ENCODE data around the gene LIN7B. TPM values are rescaled to one million over a fixed set of nuclear protein-coding genes. Genes with fewer than 3 reads are reported as not detected.

LIN7B gene
- total RNA-seq, 2 experiments from 2014 or later = 3.6 to 5.5 TPM

DNA sequence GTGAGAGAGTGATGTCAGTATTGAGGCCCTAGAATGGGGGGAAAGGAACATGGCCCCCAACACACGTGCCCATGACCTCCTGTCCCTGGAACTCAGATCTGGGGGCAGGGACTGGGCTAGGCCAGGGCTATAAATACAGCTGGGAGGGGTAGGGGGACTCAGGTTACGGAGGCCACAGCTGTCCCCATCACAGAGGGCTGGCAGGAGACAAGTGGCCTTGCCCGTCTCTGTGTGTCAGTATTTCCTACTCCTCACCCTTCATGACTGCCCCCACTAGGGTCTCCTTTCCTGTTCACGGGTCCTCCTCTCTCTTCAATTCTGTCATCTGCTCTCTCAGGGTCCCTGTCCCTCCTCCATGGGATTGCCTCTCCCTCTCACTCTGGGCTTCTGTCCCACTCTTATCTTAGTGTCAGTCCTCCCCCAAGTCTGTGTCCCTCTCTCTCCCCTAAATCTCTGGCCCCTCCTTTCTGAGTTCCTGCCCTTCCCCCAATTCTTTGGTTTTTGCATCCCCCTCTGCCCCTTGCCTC lies 41.7 kb downstream of the LIN7B start:
- H3K9me2 ChIP-seq (ENCODE audit: insufficient read depth, low read length) = no peaks in the 10 kb centered on the region
- H3K36me3 ChIP-seq (ENCODE audit: insufficient read depth, low read length) = no peaks in the 10 kb centered on the region
- no peak overlapping the region for H3K27ac ChIP-seq (ENCODE audit: low read depth, low read length, poor library complexity, severe bottlenecking)
- ChIA-PET POLR2A (no interaction called here), CTCF (ENCODE audit: unreplicated experiment) (no interaction called here)
- no peak overlapping the region for H3K4me3 ChIP-seq (ENCODE audit: low read depth, low read length, poor library complexity, severe bottlenecking)
- no peak for TF ChIP-seq CTCF (conservative IDR thresholded peaks at IDR 0.05; ENCODE audit: low read length)
- no peak for TF ChIP-seq EZH2phosphoT487 (IDR thresholded peaks at IDR 0.05; ENCODE audit: borderline replicate concordance, low read depth, low read length)
- no peak for DNase-seq (ENCODE audit: low spot score)
- H3K4me1 ChIP-seq (ENCODE audit: insufficient read depth, low read length, poor library complexity, severe bottlenecking) = peaks cover 12% of the 10 kb centered on the region
- no TSS peak for BruUV-seq (replicated peaks)
- no peak overlapping the region for H3K4me2 ChIP-seq (ENCODE audit: low read length)
- H2AFZ ChIP-seq (ENCODE audit: low read length) = no peak overlapping the region
- intact Hi-C loops (cut with micrococcal nuclease; ENCODE audit: unreplicated experiment) = no loop called here
- H3K9me3 ChIP-seq (ENCODE audit: low read length) = no peaks in the 10 kb centered on the region
- no peaks in the 10 kb centered on the region for H3K79me2 ChIP-seq (ENCODE audit: insufficient read depth, low read depth, low read length)
- H4K20me1 ChIP-seq (ENCODE audit: insufficient read depth, low read length) = no peaks in the 10 kb centered on the region

GRCh38 chr19:49157445-49158224 lies 43.5 kb downstream of the LIN7B start, which contains the start of gene TRPM4:
TSS of gene TRPM4 (plus strand) at chr19:49157792. CDS start at chr19:49157867, 75 bp downstream.
- ChIA-PET POLR2A (no interaction called here), CTCF (ENCODE audit: unreplicated experiment) (no interaction called here)
- Histone ChIP-seq H3K4me2 (ENCODE audit: low read length) (no peak within 1 kb of the TSS), H2AFZ (ENCODE audit: low read length) (no peak within 1 kb of the TSS), H3K4me3 (ENCODE audit: low read depth, low read length, poor library complexity, severe bottlenecking) (no peak within 1 kb of the TSS), H3K36me3 (ENCODE audit: insufficient read depth, low read length) (no peaks in the 10 kb centered on the region), H3K4me1 (ENCODE audit: insufficient read depth, low read length, poor library complexity, severe bottlenecking) (no peaks in the 10 kb centered on the region), H3K27ac (ENCODE audit: low read depth, low read length, poor library complexity, severe bottlenecking) (no peak within 1 kb of the TSS), H3K9me2 (ENCODE audit: insufficient read depth, low read length) (no peaks in the 10 kb centered on the region), H3K79me2 (ENCODE audit: insufficient read depth, low read depth, low read length) (no peaks in the 10 kb centered on the region), H3K9me3 (ENCODE audit: low read length) (no peaks in the 10 kb centered on the region), H4K20me1 (ENCODE audit: insufficient read depth, low read length) (no peaks in the 10 kb centered on the region)
- no peak for TF ChIP-seq EZH2phosphoT487 (IDR thresholded peaks at IDR 0.05; ENCODE audit: borderline replicate concordance, low read depth, low read length)
- no peak for TF ChIP-seq CTCF (conservative IDR thresholded peaks at IDR 0.05; ENCODE audit: low read length)
- no TSS peak for BruUV-seq (replicated peaks)
- intact Hi-C loops (cut with micrococcal nuclease; ENCODE audit: unreplicated experiment) = no loop called here
- no peak for DNase-seq (ENCODE audit: low spot score)
